ENCODE results near the gene ICA1. TPM values are rescaled to one million over a fixed set of nuclear protein-coding genes. Genes with fewer than 3 reads are reported as not detected.

The ICA1 gene
- polyA plus RNA-seq, 1 donor (not counting 4 experiments of a cell fraction or from before 2014, with no cell fraction given) = 1.9 TPM

- Histone ChIP-seq H3K27me3 (ENCODE audit: control insufficient read depth, extremely low read depth, insufficient read depth, low read length) (no peaks in the 10 kb centered on the region), H3K4me1 (ENCODE audit: control insufficient read depth, extremely low read depth, insufficient read depth, low read length) (no peaks in the 10 kb centered on the region), H3K36me3 (ENCODE audit: control insufficient read depth in 2 of 2, extremely low read depth in 1 of 2, insufficient read depth in 2 of 2, low read length in 2 of 2) (no peaks in the 10 kb centered on the region), H3K79me2 (ENCODE audit: control insufficient read depth, insufficient read depth, low read length) (no peaks in the 10 kb centered on the region), H4K20me1 (ENCODE audit: control insufficient read depth, extremely low read depth, insufficient read depth, low read length) (no peaks in the 10 kb centered on the region), H3K4me2 (ENCODE audit: control insufficient read depth, extremely low read depth, insufficient read depth, low read depth, low read length) (no peak overlapping the region), H3K27ac (ENCODE audit: control insufficient read depth, insufficient read depth, low read length) (no peak overlapping the region), H3K9me1 (ENCODE audit: control insufficient read depth, extremely low read depth, insufficient read depth, low read length) (no peaks in the 10 kb centered on the region), H3K4me3 (ENCODE audit: control insufficient read depth in 2 of 3, extremely low read depth in 1 of 3, insufficient read depth in 2 of 3, low read depth in 1 of 3, low read length in 3 of 3) (no peak overlapping the region), H3K9me3 (ENCODE audit: control insufficient read depth, low read depth, low read length) (no peaks in the 10 kb centered on the region), H3K9ac (ENCODE audit: control insufficient read depth, extremely low read depth, insufficient read depth, low read length) (no peak overlapping the region), H2AFZ (ENCODE audit: control insufficient read depth, low read length) (no peak overlapping the region)
- no peak for TF ChIP-seq CTCF (optimal IDR thresholded peaks at IDR 0.05 in 1 of 3, IDR thresholded peaks at IDR 0.05 in 1 of 3, conservative IDR thresholded peaks at IDR 0.05 in 1 of 3; ENCODE audit: extremely low read depth in 1 of 3, insufficient read depth in 2 of 3, low read length in 3 of 3)
- TF ChIP-seq EZH2 (IDR thresholded peaks at IDR 0.05; ENCODE audit: low read length) = no peak
- no peak for FAIRE-seq
- no peak for DNase-seq (ENCODE audit: low read depth, low spot score)
- dilution Hi-C loops (cut with MboI; ENCODE audit: extremely low pct_ligation_motif_present, low sequenced_read_pairs) = no loop called here
These were observed 150.5 kb downstream of the ICA1 start for GRCh38 chr7:8111282-8111960.

- no peaks in the 10 kb centered on the region for H3K4me1 ChIP-seq (ENCODE audit: control insufficient read depth, extremely low read depth, insufficient read depth, low read length)
- no peak overlapping the region for H3K9ac ChIP-seq (ENCODE audit: control insufficient read depth, extremely low read depth, insufficient read depth, low read length)
- no peak overlapping the region for H3K4me3 ChIP-seq (ENCODE audit: control insufficient read depth in 2 of 3, extremely low read depth in 1 of 3, insufficient read depth in 2 of 3, low read depth in 1 of 3, low read length in 3 of 3)
- TF ChIP-seq EZH2 (IDR thresholded peaks at IDR 0.05; ENCODE audit: low read length) (no peak), CTCF (optimal IDR thresholded peaks at IDR 0.05 in 1 of 3, IDR thresholded peaks at IDR 0.05 in 1 of 3, conservative IDR thresholded peaks at IDR 0.05 in 1 of 3; ENCODE audit: extremely low read depth in 1 of 3, insufficient read depth in 2 of 3, low read length in 3 of 3) (no peak)
- H3K9me3 ChIP-seq (ENCODE audit: control insufficient read depth, low read depth, low read length) = no peaks in the 10 kb centered on the region
- no peaks in the 10 kb centered on the region for H3K9me1 ChIP-seq (ENCODE audit: control insufficient read depth, extremely low read depth, insufficient read depth, low read length)
- no peaks in the 10 kb centered on the region for H3K79me2 ChIP-seq (ENCODE audit: control insufficient read depth, insufficient read depth, low read length)
- H3K4me2 ChIP-seq (ENCODE audit: control insufficient read depth, extremely low read depth, insufficient read depth, low read depth, low read length) = no peak overlapping the region
- DNase-seq (ENCODE audit: low read depth, low spot score) = no peak
- no peak overlapping the region for H3K27ac ChIP-seq (ENCODE audit: control insufficient read depth, insufficient read depth, low read length)
- H3K36me3 ChIP-seq (ENCODE audit: control insufficient read depth in 2 of 2, extremely low read depth in 1 of 2, insufficient read depth in 2 of 2, low read length in 2 of 2) = no peaks in the 10 kb centered on the region
- H4K20me1 ChIP-seq (ENCODE audit: control insufficient read depth, extremely low read depth, insufficient read depth, low read length) = no peaks in the 10 kb centered on the region
- no peaks in the 10 kb centered on the region for H3K27me3 ChIP-seq (ENCODE audit: control insufficient read depth, extremely low read depth, insufficient read depth, low read length)
- FAIRE-seq = no peak
- no peak overlapping the region for H2AFZ ChIP-seq (ENCODE audit: control insufficient read depth, low read length)
- dilution Hi-C loops (cut with MboI; ENCODE audit: extremely low pct_ligation_motif_present, low sequenced_read_pairs) = no loop called here
These were observed 152.6 kb downstream of the ICA1 start for GRCh38 chr7:8109196-8110022.

All from keratinocyte (primary cell).